B cell (primary cell): ENCODE measurements around the gene MTCL1.

ENCODE experiments used
- EZH2 ChIP-seq: IDR thresholded peaks from 2 replicates; pipeline ENCODE4 v1.6.1; 2012; ENCODE audit warnings: borderline replicate concordance, low read depth, mild to moderate bottlenecking, moderate library complexity, low read length; ENCODE audit not compliant: insufficient read depth, poor library complexity, severe bottlenecking
- TF ChIP-seq, protein P1 (sequence below): fragments of 200-600 bp; IDR thresholded peaks from one replicate; pipeline ENCODE4 v1.8.0; 2022; ENCODE audit warnings: antibody characterized with exemption, mild to moderate bottlenecking

DNA sequence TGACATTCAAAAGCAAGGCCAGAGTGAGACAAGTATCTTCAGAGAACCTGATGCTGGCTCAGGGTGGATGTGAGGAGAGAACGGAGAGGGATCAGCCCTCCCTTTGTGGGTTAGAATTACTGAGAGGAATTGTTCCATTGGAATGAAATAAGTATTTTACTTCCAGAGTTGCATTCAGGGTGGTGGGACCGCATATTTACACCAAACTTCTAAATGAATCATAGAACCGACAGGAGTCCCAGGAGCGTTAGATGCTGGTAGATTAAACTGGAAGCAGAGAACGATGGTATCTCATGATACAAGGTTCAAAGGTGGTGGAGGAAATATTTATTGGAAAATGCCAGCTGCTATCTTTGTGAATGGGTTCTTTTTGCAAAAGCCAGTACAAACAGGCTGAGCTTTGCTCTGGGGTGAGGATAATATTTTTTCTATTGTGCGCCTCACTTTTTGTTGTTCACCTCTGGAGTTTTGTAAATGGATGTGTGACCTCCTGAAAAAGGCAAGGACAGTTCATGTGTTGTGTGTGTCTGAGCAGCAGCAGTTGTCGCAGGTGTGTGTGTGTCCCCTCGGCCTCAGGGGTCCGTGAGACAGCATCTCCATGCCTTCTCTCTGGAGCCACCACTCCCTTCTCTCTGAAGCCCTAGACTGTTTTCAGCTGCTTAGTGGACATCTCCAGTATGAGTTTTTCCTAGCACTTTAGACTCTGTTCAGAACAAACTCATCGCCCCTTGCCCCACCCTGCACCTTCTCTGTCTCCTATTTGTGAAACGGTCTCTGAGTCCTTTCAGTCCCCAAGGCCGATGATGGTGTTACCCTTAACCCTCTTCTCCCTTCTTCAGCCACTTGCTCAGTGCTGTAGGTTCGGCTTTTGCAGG lies 17.8 kb downstream of the MTCL1 start:
- TF ChIP-seq, protein P1, sequence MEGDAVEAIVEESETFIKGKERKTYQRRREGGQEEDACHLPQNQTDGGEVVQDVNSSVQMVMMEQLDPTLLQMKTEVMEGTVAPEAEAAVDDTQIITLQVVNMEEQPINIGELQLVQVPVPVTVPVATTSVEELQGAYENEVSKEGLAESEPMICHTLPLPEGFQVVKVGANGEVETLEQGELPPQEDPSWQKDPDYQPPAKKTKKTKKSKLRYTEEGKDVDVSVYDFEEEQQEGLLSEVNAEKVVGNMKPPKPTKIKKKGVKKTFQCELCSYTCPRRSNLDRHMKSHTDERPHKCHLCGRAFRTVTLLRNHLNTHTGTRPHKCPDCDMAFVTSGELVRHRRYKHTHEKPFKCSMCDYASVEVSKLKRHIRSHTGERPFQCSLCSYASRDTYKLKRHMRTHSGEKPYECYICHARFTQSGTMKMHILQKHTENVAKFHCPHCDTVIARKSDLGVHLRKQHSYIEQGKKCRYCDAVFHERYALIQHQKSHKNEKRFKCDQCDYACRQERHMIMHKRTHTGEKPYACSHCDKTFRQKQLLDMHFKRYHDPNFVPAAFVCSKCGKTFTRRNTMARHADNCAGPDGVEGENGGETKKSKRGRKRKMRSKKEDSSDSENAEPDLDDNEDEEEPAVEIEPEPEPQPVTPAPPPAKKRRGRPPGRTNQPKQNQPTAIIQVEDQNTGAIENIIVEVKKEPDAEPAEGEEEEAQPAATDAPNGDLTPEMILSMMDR, result no peak
- TF ChIP-seq EZH2, result no peak
